CD4-positive, CD25-positive, alpha-beta regulatory T cell (primary cell): ENCODE results near the gene SLC25A43. TPM values are rescaled to one million over a fixed set of nuclear protein-coding genes. Genes with fewer than 3 reads are reported as not detected.

Source experiments
- ATAC-seq, 2 donors: fragments of 150-1000 bp; cut with Tn5 transposase; one replicate each; pipeline ENCODE4 v1.10.0; 2021; ENCODE audit warnings: low read depth in 2 of 2, moderate number of reproducible peaks in 2 of 2, moderate library complexity in 1 of 2
- DNase-seq, 3 donors: peaks; one replicate each; pipeline versions ENCODE4 v3.0.0 to v3.0.0-alpha.2; 2012 to 2022; ENCODE audit warnings: mixed read lengths in 1 of 3
- H3K27ac ChIP-seq: one replicate; pipeline ENCODE4 v1.7.0; 2013; ENCODE audit warnings: mild to moderate bottlenecking, low read length; ENCODE audit not compliant: insufficient read depth, poor library complexity, severe bottlenecking
- H3K27me3 ChIP-seq: one replicate; pipeline ENCODE4 v1.7.0; 2013; ENCODE audit warnings: low read length; ENCODE audit not compliant: control insufficient read depth, insufficient read depth
- H3K36me3 ChIP-seq: one replicate; pipeline ENCODE4 v1.7.0; 2013; ENCODE audit warnings: mild to moderate bottlenecking, low read length, moderate library complexity; ENCODE audit not compliant: control insufficient read depth, insufficient read depth
- H3K4me1 ChIP-seq: 2 replicates; pipeline ENCODE4 v1.7.0; 2013; ENCODE audit warnings: mild to moderate bottlenecking, low read length; ENCODE audit not compliant: insufficient read depth, control insufficient read depth, poor library complexity, severe bottlenecking
- H3K4me3 ChIP-seq: one replicate; pipeline ENCODE4 v1.7.0; 2013; ENCODE audit warnings: low read depth, mild to moderate bottlenecking, low read length, moderate library complexity
- H3K9me3 ChIP-seq, 2 experiments: 1 replicate in 1 of 2; 2 replicates in 1 of 2; pipeline ENCODE4 v1.7.0; 2013; ENCODE audit warnings: low read length in 2 of 2, mild to moderate bottlenecking in 1 of 2, moderate library complexity in 1 of 2; ENCODE audit not compliant: control insufficient read depth in 2 of 2
- H3K27ac Mint-ChIP-seq, 3 donors: one replicate each; pipeline ENCODE4 v1.8.0; 2020 to 2022; ENCODE audit warnings: mild to moderate bottlenecking in 3 of 3, mixed read lengths in 3 of 3, moderate library complexity in 2 of 3
- H3K27me3 Mint-ChIP-seq: one replicate; pipeline ENCODE4 v1.8.0; 2022; ENCODE audit warnings: mild to moderate bottlenecking, mixed read lengths
- H3K36me3 Mint-ChIP-seq: one replicate; pipeline ENCODE4 v1.8.0; 2020; ENCODE audit warnings: mixed read lengths
- H3K4me1 Mint-ChIP-seq, 4 donors: one replicate each; pipeline ENCODE4 v1.8.0; 2020 to 2022; ENCODE audit warnings: mixed read lengths in 4 of 4, mild to moderate bottlenecking in 1 of 4
- H3K4me3 Mint-ChIP-seq, 4 donors: one replicate each; pipeline ENCODE4 v1.8.0; 2020 to 2022; ENCODE audit warnings: mild to moderate bottlenecking in 4 of 4, mixed read lengths in 4 of 4, moderate library complexity in 3 of 4
- H3K9me3 Mint-ChIP-seq, 7 donors: one replicate each; pipeline ENCODE4 v1.8.0; 2020 to 2022; ENCODE audit warnings: mixed read lengths in 7 of 7, mild to moderate bottlenecking in 3 of 7, moderate library complexity in 2 of 7
- polyA plus RNA-seq, 4 donors: library from polyadenylated mRNA; unstranded; fragments of 300-500 nt; fragmentation: Illumina TruSeq; gene quantifications; one replicate each; pipeline ENCODE4 v1.2.3, GENCODE V29; 2021
- total RNA-seq: library from RNA; stranded (reverse); gene quantifications from one replicate; pipeline ENCODE4 v1.2.3, GENCODE V29; 2022

Gene SLC25A43
- total and polyA plus RNA-seq, 5 donors from 2014 or later = 2.6 to 4.9 (median 3.1) TPM

- Histone ChIP-seq H3K4me1 (peaks cover 12% of the 10 kb centered on the region), H3K4me3 (no peak overlapping the region), H3K9me3 (no peaks in the 10 kb centered on the region), H3K36me3 (no peaks in the 10 kb centered on the region), H3K27me3 (no peaks in the 10 kb centered on the region), H3K27ac (no peak overlapping the region)
- DNase-seq (no peak), ATAC-seq (no peak)
- Mint-ChIP-seq H3K4me1 (peaks cover 0 to 22% (median 0%) of the 10 kb centered on the region in 4 donors), H3K36me3 (no peaks in the 10 kb centered on the region), H3K27ac (peak overlapping the region; percentile 46 to 82 (median 48)), H3K9me3 (no peaks in the 10 kb centered on the region), H3K27me3 (no peaks in the 10 kb centered on the region), H3K4me3 (no peak overlapping the region)
These were observed 104.3 kb downstream of the SLC25A43 start for GRCh38 chrX:119503484-119503861.

Other genes starting within 250 kb of the SLC25A43 start
- gene PGRMC1, start 163.1 kb upstream of the SLC25A43 start, total RNA-seq = 17.9 TPM
- gene PGRMC1, start 163.1 kb upstream of the SLC25A43 start, polyA plus RNA-seq = 10 to 100 TPM; 20.3 to 26.3 (median 22.3) TPM
- 165 TPM for gene SLC25A5, start 69.1 kb downstream of the SLC25A43 start, total RNA-seq
- 100 to 1,000 TPM; 236 to 336 (median 273) TPM for gene SLC25A5, start 69.1 kb downstream of the SLC25A43 start, polyA plus RNA-seq
- gene STEEP1, start 166.1 kb downstream of the SLC25A43 start, total RNA-seq = 23.9 TPM
- 10 to 100 TPM; 11.3 to 15.0 (median 13.3) TPM for gene STEEP1, start 166.1 kb downstream of the SLC25A43 start, polyA plus RNA-seq
- gene UBE2A, start 175.2 kb downstream of the SLC25A43 start, total RNA-seq = 80.1 TPM
- 10 to 100 TPM; 44.6 to 62.9 (median 55.8) TPM for gene UBE2A, start 175.2 kb downstream of the SLC25A43 start, polyA plus RNA-seq
- gene NKRF, start 207.1 kb downstream of the SLC25A43 start, total RNA-seq = 14.1 TPM
- gene NKRF, start 207.1 kb downstream of the SLC25A43 start, polyA plus RNA-seq = 1 to 10 TPM; 3.4 to 6.9 (median 6.2) TPM